PC-3 (cell line): ENCODE measurements around the gene LGALS7. TPM values are rescaled to one million over a fixed set of nuclear protein-coding genes. Genes with fewer than 3 reads are reported as not detected.

Source experiments
- ATAC-seq: fragments of 200-7000 bp; cut with Tn5 transposase; 2 replicates; pipeline ENCODE4 v1.9.1; 2020; ENCODE audit warnings: mild to moderate bottlenecking, moderate library complexity
- BruUV-seq: library from RNA; stranded (reverse); fragments of 400-500 nt; replicated peaks from 2 replicates; lab custom pipeline; 2021; lab: Mats Ljungman, UMichigan
- CTCF ChIA-PET: fragments of 300-600 bp; sonication (Branson Sonifier 250); formaldehyde crosslinking; loops from one replicate; lab custom pipeline; 2022; ENCODE audit warnings: antibody characterized with exemption; lab: Charles Lee
- POLR2A ChIA-PET: fragments of 300-600 bp; sonication (Branson Sonifier 250); formaldehyde crosslinking; loops from one replicate; lab custom pipeline; 2022; ENCODE audit warnings: antibody characterized with exemption; ENCODE audit not compliant: unreplicated experiment; lab: Charles Lee
- DNase-seq: peaks from one replicate; pipeline ENCODE4 v3.0.0-alpha.2; 2015
- H2AFZ ChIP-seq: fragments of 300-600 bp; sonication (generic); 2 replicates; pipeline ENCODE4 v1.6.0; 2016; ENCODE audit warnings: antibody characterized with exemption, low read length
- H3F3A ChIP-seq: fragments of 300-600 bp; sonication (generic); one replicate; pipeline ENCODE4 v1.6.0; 2017; ENCODE audit warnings: antibody characterized with exemption, low read length, control low read depth, mild to moderate bottlenecking; ENCODE audit not compliant: unreplicated experiment
- H3K27ac ChIP-seq: fragments of 300-600 bp; sonication (generic); 2 replicates; pipeline ENCODE4 v1.5.1; 2016; ENCODE audit warnings: mild to moderate bottlenecking, low read length
- H3K27me3 ChIP-seq: fragments of 300-600 bp; sonication (generic); 2 replicates; pipeline ENCODE4 v1.6.1; 2016; ENCODE audit warnings: low read length, mixed read lengths
- H3K36me3 ChIP-seq: fragments of 300-600 bp; sonication (generic); 2 replicates; pipeline ENCODE4 v1.6.1; 2016; ENCODE audit warnings: low read depth, mixed run types, low read length, mixed read lengths
- H3K4me1 ChIP-seq: fragments of 300-600 bp; sonication (generic); 2 replicates; pipeline ENCODE4 v1.5.1; 2016; ENCODE audit warnings: low read length; ENCODE audit not compliant: insufficient read depth
- H3K4me2 ChIP-seq: fragments of 300-600 bp; sonication (generic); 2 replicates; pipeline ENCODE4 v1.6.0; 2016; ENCODE audit warnings: low read length
- H3K4me3 ChIP-seq: fragments of 300-600 bp; sonication (generic); 2 replicates; pipeline ENCODE4 v1.5.1; 2016; ENCODE audit warnings: mild to moderate bottlenecking, low read length, mixed read lengths
- H3K79me2 ChIP-seq: fragments of 300-600 bp; sonication (generic); 2 replicates; pipeline ENCODE4 v1.6.1; 2017; ENCODE audit warnings: low read length, mixed read lengths
- H3K9ac ChIP-seq: fragments of 300-600 bp; sonication (generic); 2 replicates; pipeline ENCODE4 v1.6.0; 2016; ENCODE audit warnings: mild to moderate bottlenecking, low read length
- H3K9me2 ChIP-seq: fragments of 300-600 bp; sonication (generic); replicated peaks from 2 replicates; pipeline ENCODE4 v1.6.1; 2016; ENCODE audit warnings: mixed run types, low read length, mixed read lengths
- H3K9me3 ChIP-seq: fragments of 300-600 bp; sonication (generic); 2 replicates; pipeline ENCODE4 v1.6.1; 2016; ENCODE audit warnings: low read length, mixed read lengths
- H4K20me1 ChIP-seq: fragments of 300-600 bp; sonication (generic); 2 replicates; pipeline ENCODE4 v1.6.1; 2016; ENCODE audit warnings: low read length, mixed read lengths
- EZH2 ChIP-seq: fragments of 300-600 bp; sonication (generic); IDR thresholded peaks from one replicate; pipeline ENCODE4 v1.6.1; 2017; ENCODE audit warnings: antibody characterized with exemption, mild to moderate bottlenecking, low read length; ENCODE audit not compliant: unreplicated experiment
- EZH2phosphoT487 ChIP-seq: fragments of 300-600 bp; sonication (generic); IDR thresholded peaks from 2 replicates; pipeline ENCODE4 v1.6.1; 2018; ENCODE audit warnings: mild to moderate bottlenecking, antibody characterized with exemption, low read length, borderline replicate concordance
- intact Hi-C: fragments of 100-400 bp; cut with micrococcal nuclease; formaldehyde crosslinking; loops from 2 replicates; pipeline ENCODE4 v1.9.0; 2023
- total RNA-seq: library from RNA; depleted of rRNA; stranded (reverse); fragments of >200 nt; gene quantifications from 2 replicates; pipeline ENCODE4 v1.2.3, GENCODE V29; 2014
- TF ChIP-seq, protein P1 (sequence below): fragments of 300-600 bp; sonication (generic); conservative IDR thresholded peaks from 2 replicates; pipeline ENCODE4 v1.5.1; 2017; ENCODE audit warnings: antibody characterized with exemption, low read depth, mild to moderate bottlenecking, low read length

LGALS7 gene
- total RNA-seq, 1 experiment from 2014 or later = not detected

- no peaks in the 10 kb centered on the region for H3F3A ChIP-seq
- H3K27me3 ChIP-seq = no peaks in the 10 kb centered on the region
- POLR2A ChIA-PET = no interaction called here
- H3K4me2 ChIP-seq = no peak overlapping the region
- H2AFZ ChIP-seq = no peak overlapping the region
- no peak for TF ChIP-seq EZH2
- TF ChIP-seq, protein P1, sequence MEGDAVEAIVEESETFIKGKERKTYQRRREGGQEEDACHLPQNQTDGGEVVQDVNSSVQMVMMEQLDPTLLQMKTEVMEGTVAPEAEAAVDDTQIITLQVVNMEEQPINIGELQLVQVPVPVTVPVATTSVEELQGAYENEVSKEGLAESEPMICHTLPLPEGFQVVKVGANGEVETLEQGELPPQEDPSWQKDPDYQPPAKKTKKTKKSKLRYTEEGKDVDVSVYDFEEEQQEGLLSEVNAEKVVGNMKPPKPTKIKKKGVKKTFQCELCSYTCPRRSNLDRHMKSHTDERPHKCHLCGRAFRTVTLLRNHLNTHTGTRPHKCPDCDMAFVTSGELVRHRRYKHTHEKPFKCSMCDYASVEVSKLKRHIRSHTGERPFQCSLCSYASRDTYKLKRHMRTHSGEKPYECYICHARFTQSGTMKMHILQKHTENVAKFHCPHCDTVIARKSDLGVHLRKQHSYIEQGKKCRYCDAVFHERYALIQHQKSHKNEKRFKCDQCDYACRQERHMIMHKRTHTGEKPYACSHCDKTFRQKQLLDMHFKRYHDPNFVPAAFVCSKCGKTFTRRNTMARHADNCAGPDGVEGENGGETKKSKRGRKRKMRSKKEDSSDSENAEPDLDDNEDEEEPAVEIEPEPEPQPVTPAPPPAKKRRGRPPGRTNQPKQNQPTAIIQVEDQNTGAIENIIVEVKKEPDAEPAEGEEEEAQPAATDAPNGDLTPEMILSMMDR = no peak
- no peak for TF ChIP-seq EZH2phosphoT487
- CTCF ChIA-PET = no interaction called here
- H3K27ac ChIP-seq = no peak overlapping the region
- H3K9me2 ChIP-seq = no peaks in the 10 kb centered on the region
- intact Hi-C loops = no loop called here
- BruUV-seq = no TSS peak
- H3K9me3 ChIP-seq = no peaks in the 10 kb centered on the region
- no peaks in the 10 kb centered on the region; the same call in 1 of the 2 replicates for H3K4me1 ChIP-seq
- no peaks in the 10 kb centered on the region for H3K36me3 ChIP-seq
- H4K20me1 ChIP-seq = no peaks in the 10 kb centered on the region
- ATAC-seq (no peak), DNase-seq (no peak)
- H3K4me3 ChIP-seq = no peak overlapping the region
- no peak overlapping the region for H3K9ac ChIP-seq
- H3K79me2 ChIP-seq = no peaks in the 10 kb centered on the region
Measured at GRCh38 chr19:38817081-38817480, 43.8 kb upstream of the LGALS7 start.

DNA sequence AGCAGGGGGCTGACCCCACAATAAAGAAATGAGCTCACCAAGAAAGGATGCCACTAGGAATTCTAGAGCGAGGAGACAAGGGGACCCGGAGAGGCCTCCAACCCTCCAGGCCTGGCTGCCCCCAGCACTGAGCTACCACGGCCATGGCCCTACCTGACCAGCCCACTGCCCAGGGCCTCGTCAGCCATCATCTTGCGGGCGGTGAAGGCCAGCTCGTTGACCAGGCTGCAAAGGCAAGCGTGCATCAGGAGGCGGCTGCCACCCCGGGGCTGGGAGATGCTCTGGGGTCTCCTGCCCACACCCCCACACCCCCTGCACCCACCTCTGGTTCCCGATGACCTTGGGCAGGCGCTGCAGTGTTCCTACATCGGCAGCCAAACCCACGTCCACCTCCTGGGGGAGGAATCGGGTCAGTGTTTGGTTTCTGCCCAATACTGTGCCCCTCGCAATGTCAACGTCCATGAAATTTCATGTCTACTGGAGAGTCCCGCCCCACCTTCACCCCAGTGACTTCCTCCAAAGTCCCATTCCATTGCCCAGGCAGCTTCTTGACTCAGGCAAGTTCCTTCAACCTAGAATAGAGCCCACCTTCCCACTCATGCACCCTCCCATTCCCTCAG is 42.9 kb upstream of the LGALS7 start:
- no peak overlapping the region for H3K27ac ChIP-seq
- no peaks in the 10 kb centered on the region; the same call in 1 of the 2 replicates for H3K4me1 ChIP-seq
- BruUV-seq = no TSS peak
- H3K79me2 ChIP-seq = no peaks in the 10 kb centered on the region
- H3K4me2 ChIP-seq = no peak overlapping the region
- intact Hi-C loops = no loop called here
- no peak for ATAC-seq
- H3K4me3 ChIP-seq = no peak overlapping the region
- TF ChIP-seq EZH2 (no peak), EZH2phosphoT487 (no peak)
- TF ChIP-seq, protein P1 = no peak
- H3K36me3 ChIP-seq = no peaks in the 10 kb centered on the region
- no peaks in the 10 kb centered on the region for H3K27me3 ChIP-seq
- H3K9ac ChIP-seq = no peak overlapping the region
- ChIA-PET POLR2A (no interaction called here), CTCF (no interaction called here)
- DNase-seq = no peak
- H3F3A ChIP-seq = no peaks in the 10 kb centered on the region
- H3K9me2 ChIP-seq = no peaks in the 10 kb centered on the region
- H4K20me1 ChIP-seq = no peaks in the 10 kb centered on the region
- no peaks in the 10 kb centered on the region for H3K9me3 ChIP-seq
- H2AFZ ChIP-seq = no peak overlapping the region
